NCI-H1092 (cell line): ENCODE data around the gene MAP3K2.
"Not testable (repeated sequence)": the region's sequence is repeated elsewhere in the genome, so short reads cannot be mapped to it uniquely, and the experiment has no call there.

Source experiments
- DNase-seq: peaks from one replicate; lab custom pipeline; 2025; lab: John Stamatoyannopoulos, UW

The MAP3K2 gene

DNA sequence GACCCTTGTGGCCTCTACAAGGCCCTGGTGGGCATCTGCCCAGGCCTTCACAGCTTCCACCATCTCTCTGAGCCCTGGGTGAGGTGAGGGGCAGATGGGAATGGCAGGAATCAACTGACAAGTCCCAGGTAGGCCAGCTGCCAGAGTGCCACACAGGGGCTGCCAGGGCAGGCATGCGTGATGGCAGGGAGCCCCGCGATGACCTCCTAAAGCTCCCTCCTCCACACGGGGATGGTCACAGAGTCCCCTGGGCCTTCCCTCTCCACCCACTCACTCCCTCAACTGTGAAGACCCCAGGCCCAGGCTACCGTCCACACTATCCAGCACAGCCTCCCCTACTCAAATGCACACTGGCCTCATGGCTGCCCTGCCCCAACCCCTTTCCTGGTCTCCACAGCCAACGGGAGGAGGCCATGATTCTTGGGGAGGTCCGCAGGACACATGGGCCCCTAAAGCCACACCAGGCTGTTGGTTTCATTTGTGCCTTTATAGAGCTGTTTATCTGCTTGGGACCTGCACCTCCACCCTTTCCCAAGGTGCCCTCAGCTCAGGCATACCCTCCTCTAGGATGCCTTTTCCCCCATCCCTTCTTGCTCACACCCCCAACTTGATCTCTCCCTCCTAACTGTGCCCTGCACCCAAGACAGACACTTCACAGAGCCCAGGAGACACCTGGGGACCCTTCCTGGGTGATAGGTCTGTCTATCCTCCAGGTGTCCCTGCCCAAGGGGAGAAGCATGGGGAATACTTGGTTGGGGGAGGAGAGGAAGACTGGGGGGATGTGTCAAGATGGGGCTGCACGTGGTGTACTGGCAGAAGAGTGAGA lies 32.5 kb upstream of the MAP3K2 start:
- DNase-seq: no peak

GRCh38 chr2:127419448-127420038 lies 31.8 kb upstream of the MAP3K2 start:
- DNase-seq: no peak

DNA sequence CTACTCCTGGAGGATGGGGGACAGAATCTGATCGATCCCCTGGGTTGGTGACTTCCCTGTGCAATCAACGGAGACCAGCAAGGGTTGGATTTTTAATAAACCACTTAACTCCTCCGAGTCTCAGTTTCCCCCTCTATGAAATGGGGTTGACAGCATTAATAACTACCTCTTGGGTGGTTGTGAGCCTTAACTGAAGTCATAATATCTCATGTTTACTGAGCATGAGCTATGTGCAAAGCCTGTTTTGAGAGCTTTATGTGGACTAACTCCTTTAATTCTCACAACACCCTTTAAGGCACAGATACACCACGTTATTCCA lies 31.3 kb upstream of the MAP3K2 start:
- no peak for DNase-seq

- DNase-seq: no peak
Observed at GRCh38 chr2:127418300-127419111, 30.7 kb upstream of the MAP3K2 start, which contains the start of gene PROC. Gene PROC (plus strand): TSS chr2:127418427. CDS start chr2:127419943, 1,516 bp downstream.

DNA sequence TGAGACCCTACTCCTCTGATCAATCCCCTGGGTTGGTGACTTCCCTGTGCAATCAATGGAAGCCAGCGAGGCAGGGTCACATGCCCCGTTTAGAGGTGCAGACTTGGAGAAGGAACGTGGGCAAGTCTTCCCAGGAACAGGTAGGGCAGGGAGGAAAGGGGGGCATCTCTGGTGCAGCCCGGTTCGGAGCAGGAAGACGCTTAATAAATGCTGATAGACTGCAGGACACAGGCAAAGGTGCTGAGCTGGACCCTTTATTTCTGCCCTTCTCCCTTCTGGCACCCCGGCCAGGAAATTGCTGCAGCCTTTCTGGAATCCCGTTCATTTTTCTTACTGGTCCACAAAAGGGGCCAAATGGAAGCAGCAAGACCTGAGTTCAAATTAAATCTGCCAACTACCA lies 29.6 kb upstream of the MAP3K2 start:
- DNase-seq: no peak

DNA sequence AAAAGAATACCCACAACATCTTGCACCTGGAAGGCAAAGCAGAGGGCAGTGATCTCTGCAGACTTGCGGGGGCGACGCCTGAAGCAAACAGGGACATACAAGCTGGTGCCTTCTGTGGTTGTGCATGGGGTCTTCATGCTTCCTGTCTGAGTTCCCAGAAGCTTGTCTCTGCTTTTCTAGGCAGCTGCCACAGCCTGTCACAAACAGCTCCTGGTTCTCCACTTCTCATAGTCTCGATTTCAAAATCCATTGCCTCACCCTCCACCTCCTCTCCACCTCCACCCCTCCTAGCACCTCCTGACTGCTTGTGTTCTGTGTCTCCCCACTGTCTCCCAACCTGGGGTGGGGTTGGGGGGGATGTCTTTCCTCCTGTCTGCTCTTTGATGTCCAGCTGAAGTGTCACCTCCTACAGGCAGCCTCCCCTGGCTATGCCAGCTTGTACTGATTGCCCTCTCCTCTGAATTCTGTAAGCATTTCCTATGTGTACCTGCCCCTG lies 28.8 kb upstream of the MAP3K2 start:
- DNase-seq: no peak

DNA sequence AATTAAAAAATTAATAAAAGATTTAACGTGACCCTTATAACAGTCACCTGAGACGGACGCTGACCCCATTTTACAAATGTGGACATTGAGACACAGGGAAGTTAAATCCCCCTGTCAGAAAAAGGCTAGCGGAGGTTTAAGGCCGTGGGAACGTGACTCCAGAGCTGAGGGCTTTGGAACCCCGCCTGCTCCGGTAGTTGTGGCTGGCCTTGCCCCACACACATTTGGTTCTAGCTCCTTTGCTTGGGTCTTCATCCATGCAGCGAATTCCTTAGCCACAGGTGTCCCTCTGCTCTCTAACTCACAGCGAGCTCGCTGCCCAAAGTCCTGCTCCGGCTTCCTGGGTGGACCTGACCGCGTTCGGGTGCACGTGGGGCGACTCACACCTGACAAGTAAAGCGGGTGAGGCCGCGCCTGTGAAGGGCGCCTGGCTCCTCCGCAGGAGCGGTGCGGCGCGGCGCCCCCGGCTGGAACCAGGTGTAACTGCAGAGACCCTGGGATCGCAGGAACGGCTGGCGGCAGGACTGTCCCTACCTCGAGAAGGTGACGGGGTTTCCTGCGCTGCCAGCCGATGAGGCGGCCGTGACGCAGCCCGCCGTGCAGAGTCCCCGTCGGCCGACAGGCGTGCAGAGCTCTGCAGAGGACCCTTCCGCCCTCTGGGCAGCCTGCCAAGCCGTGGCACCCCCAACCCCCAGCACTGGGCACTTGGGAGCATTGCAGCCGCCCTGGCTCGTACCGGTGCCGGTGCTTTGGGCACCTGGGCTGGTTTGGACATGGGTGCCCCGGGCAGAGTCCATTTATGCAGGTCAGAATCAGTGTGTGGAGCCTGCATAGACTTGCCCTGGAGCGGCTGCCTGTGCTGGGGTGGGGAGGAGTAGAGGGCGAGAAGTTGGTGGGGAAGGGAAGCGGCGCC lies 28.1 kb upstream of the MAP3K2 start:
- DNase-seq: peak; percentile 23

DNA sequence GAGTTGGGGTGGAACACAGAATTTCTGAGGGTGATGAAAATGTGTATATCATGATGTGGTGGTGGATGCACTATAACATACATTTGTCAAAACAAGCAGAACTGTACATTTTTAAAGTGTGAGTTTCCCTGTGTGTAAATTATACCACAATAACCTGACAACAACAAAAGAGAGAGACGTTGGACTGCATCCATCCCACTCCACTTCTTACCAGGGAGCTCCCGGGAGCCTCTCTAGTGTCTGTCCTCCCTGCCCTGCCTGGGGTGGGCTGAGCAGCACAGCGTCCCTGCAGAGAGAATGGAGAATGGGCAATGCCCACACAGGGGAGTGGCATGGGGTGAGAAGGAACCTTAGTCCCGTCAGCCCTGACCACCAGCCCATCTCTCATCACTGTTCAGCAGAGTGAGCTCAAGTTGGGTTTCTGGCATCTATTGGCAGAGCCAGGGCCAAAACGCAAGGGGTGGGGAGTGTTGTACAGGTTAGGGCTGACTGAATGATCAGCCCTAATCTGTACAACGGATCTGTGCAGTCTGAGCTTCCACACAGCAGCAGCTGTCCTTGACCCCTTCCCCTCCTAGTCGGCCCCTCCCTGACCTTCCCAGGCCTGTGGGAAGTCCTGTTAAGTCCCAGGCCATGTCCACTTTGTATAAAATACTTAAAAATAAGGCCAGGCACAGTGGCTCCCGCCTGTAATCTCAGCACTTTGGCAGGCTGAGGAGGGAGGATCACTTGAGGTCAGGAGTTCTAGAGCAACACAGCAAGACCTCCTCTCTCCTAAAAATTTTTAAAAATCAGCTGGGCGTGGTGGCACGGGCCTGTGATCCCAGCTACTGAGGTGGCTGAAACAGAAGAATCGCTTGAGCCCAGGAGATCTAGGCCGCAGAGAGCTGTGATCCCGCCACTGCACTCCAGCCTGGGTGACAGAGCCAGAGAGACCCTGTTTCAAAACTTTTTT lies 27.1 kb upstream of the MAP3K2 start:
- no peak for DNase-seq

GRCh38 chr2:127413782-127414637 lies 26.2 kb upstream of the MAP3K2 start:
- no peak for DNase-seq

DNA sequence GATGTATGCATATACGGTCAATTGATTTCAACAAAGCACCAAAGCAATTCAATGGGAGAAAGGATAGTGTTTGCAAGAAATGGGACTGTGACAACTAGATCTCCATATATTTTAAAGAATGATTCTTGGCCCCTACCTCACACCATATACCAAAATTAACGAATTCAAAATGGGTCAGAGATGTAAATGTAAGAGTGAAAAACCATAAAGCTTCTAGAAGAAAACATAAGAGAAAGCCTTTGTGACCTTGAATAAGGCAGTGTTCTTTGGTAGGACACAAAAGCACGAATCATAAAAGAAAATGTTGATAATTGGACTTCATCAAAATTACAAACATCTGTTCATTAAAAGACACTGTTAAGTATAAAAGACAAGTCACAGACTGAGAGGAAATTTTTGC lies 25.4 kb upstream of the MAP3K2 start:
- DNase-seq: no peak

- peak; percentile 9 for DNase-seq
Observed at GRCh38 chr2:127411653-127412369, 24.0 kb upstream of the MAP3K2 start.

- DNase-seq: no peak
Observed at GRCh38 chr2:127410871-127411652, 23.3 kb upstream of the MAP3K2 start.

GRCh38 chr2:127409716-127410115 lies 21.9 kb upstream of the MAP3K2 start:
- DNase-seq: not testable (repeated sequence)

GRCh38 chr2:127408807-127409099 lies 21.0 kb upstream of the MAP3K2 start:
- no peak for DNase-seq

DNA sequence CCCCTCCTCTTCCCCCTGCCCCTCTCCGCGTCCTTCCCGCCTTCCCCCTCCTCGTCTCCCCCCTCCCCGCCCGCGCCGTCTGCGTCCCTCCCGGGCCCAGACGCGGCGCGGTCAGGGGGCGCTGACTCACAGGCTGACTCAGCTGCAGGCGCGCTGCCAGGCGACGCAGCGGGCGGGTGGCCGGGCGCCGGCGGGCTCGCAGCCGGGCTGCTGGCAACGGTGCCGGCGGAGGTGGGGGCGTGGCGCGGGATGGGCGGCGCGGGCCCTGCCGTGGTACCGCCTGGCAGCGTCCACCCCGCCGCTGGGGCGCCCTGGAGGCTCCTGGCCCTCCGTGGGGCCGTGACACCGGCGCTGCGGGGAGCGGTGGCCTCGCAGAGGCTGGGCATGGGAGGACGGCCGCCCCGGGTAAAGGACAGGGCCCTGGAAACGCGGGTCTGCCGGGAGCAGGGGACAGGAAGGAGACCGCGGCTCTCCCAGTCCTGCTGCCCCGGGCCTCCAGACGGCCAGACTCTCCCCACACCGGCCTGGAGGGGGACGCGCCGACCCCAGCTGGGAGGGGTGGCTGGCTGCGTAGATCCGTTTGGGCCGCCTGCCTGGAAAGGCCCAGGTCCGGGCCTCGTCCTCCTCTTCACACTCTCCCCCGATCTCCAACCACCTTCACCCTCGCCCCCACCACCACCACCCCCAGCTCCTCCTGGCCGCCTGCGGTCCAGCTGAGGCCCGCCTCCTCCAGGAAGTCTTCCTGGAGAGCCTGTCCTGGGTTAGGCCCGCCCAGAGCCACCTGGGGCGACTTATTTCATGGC lies 20.4 kb upstream of the MAP3K2 start:
- DNase-seq: peak; percentile 75

GRCh38 chr2:127407661-127408003 lies 19.9 kb upstream of the MAP3K2 start:
- DNase-seq: no peak

GRCh38 chr2:127407091-127407490 lies 19.3 kb upstream of the MAP3K2 start:
- DNase-seq: no peak

DNA sequence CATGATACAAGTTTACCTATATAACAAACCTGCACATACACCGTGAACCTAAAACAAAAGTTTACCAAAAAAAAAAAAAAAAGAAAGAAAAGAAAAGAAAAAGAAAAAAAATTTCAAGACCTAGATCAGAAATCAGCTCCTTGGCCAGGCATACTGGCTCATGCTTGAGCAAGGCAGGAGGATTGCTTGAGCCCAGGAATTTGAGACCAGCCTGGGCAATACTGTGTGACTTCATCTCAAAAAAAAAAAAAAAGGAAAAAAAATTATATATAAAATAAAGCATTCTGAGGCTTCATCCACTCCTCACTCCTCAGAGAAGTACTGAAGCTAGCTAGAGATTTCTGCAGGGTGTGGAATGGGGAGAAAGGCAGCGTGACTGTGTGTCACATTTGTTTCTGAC lies 18.7 kb upstream of the MAP3K2 start:
- DNase-seq: no peak
